Measurements from ENCODE around the gene THOP1. TPM values are rescaled to one million over a fixed set of nuclear protein-coding genes. Genes with fewer than 3 reads are reported as not detected.

THOP1 gene
- total RNA-seq, 1 experiment from 2014 or later, result 143 TPM

DNA sequence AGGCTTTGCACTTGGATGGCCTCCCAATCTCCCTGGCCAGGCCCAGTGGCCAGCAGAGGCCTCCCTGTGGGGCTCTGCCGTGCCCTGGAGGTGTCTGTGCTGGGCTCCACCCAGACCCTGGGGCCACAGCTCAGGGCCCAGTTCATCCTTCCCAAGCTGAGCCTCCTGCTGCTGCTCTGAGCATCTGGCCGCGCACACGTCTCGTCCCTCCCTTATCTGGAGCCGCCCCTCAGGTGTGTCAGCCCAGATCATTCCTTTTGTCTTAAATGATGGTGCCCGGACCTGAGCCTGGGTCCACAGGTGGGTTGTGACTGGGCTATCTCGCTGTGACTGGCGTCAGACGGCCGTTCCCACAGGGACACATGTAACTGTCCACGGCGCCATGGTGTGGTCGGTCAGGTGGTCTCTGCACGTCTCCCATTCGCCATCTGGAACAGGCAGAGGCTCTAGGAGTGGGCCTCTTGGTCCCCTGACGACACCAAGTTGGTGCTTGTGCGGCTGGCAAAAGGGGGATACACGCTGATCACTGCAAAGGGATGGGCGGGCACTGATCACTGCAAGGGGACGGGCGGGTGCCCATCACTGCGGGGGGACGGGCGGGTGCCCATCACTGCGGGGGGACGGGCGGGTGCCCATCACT lies 20.1 kb downstream of the THOP1 start:
- ChIA-PET POLR2A (no interaction called here), CTCF (no interaction called here)
- no peak for DNase-seq (ENCODE audit: low read depth, low spot score)
- TF ChIP-seq CTCF (IDR thresholded peaks at IDR 0.05) (no peak), SIN3A (IDR thresholded peaks at IDR 0.05; ENCODE audit: borderline replicate concordance, insufficient read depth, low read depth, low read length) (no peak), TCF7L2 (IDR thresholded peaks at IDR 0.05; ENCODE audit: low read depth, low read length) (no peak), POLR2AphosphoS5 (IDR thresholded peaks at IDR 0.05; ENCODE audit: low read depth, low read length) (no peak)
- TF ChIP-seq, protein P1, sequence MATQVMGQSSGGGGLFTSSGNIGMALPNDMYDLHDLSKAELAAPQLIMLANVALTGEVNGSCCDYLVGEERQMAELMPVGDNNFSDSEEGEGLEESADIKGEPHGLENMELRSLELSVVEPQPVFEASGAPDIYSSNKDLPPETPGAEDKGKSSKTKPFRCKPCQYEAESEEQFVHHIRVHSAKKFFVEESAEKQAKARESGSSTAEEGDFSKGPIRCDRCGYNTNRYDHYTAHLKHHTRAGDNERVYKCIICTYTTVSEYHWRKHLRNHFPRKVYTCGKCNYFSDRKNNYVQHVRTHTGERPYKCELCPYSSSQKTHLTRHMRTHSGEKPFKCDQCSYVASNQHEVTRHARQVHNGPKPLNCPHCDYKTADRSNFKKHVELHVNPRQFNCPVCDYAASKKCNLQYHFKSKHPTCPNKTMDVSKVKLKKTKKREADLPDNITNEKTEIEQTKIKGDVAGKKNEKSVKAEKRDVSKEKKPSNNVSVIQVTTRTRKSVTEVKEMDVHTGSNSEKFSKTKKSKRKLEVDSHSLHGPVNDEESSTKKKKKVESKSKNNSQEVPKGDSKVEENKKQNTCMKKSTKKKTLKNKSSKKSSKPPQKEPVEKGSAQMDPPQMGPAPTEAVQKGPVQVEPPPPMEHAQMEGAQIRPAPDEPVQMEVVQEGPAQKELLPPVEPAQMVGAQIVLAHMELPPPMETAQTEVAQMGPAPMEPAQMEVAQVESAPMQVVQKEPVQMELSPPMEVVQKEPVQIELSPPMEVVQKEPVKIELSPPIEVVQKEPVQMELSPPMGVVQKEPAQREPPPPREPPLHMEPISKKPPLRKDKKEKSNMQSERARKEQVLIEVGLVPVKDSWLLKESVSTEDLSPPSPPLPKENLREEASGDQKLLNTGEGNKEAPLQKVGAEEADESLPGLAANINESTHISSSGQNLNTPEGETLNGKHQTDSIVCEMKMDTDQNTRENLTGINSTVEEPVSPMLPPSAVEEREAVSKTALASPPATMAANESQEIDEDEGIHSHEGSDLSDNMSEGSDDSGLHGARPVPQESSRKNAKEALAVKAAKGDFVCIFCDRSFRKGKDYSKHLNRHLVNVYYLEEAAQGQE (IDR thresholded peaks at IDR 0.05; ENCODE audit: insufficient read depth in 1 of 2, low read depth in 2 of 2, low read length in 1 of 2), result no peak
- Histone ChIP-seq H3K27ac (ENCODE audit: low read length) (no peak overlapping the region), H3K9me3 (ENCODE audit: control insufficient read depth, insufficient read depth, low read depth, low read length) (no peaks in the 10 kb centered on the region), H3K4me1 (ENCODE audit: control insufficient read depth, insufficient read depth, low read length) (no peaks in the 10 kb centered on the region), H3K36me3 (ENCODE audit: control insufficient read depth, insufficient read depth, low read length) (no peaks in the 10 kb centered on the region), H3K27me3 (ENCODE audit: control insufficient read depth, insufficient read depth, low read length) (no peaks in the 10 kb centered on the region), H3K4me3 (ENCODE audit: low read depth in 2 of 2, low read length in 2 of 2) (no peak overlapping the region)
- in situ Hi-C loops (cut with HindIII; ENCODE audit: low pct_unique_long_range_greater_than_20kb, low sequenced_read_pairs), result no loop called here
- BruUV-seq (replicated peaks), result no TSS peak
- intact Hi-C loops (cut with micrococcal nuclease; ENCODE audit: unreplicated experiment), result no loop called here
- ATAC-seq, result no peak

GRCh38 chr19:2805991-2806649 lies 20.8 kb downstream of the THOP1 start:
- Histone ChIP-seq H3K4me1 (ENCODE audit: control insufficient read depth, insufficient read depth, low read length) (no peaks in the 10 kb centered on the region), H3K4me3 (ENCODE audit: low read depth in 2 of 2, low read length in 2 of 2) (no peak overlapping the region), H3K27ac (ENCODE audit: low read length) (no peak overlapping the region), H3K27me3 (ENCODE audit: control insufficient read depth, insufficient read depth, low read length) (no peaks in the 10 kb centered on the region), H3K36me3 (ENCODE audit: control insufficient read depth, insufficient read depth, low read length) (no peaks in the 10 kb centered on the region), H3K9me3 (ENCODE audit: control insufficient read depth, insufficient read depth, low read depth, low read length) (no peaks in the 10 kb centered on the region)
- TF ChIP-seq CTCF (IDR thresholded peaks at IDR 0.05) (no peak), SIN3A (IDR thresholded peaks at IDR 0.05; ENCODE audit: borderline replicate concordance, insufficient read depth, low read depth, low read length) (no peak), TCF7L2 (IDR thresholded peaks at IDR 0.05; ENCODE audit: low read depth, low read length) (no peak)
- TF ChIP-seq, protein P1 (IDR thresholded peaks at IDR 0.05; ENCODE audit: insufficient read depth in 1 of 2, low read depth in 2 of 2, low read length in 1 of 2), result no peak
- no TSS peak for BruUV-seq (replicated peaks)
- intact Hi-C loops (cut with micrococcal nuclease; ENCODE audit: unreplicated experiment), result no loop called here
- ChIA-PET CTCF (no interaction called here), POLR2A (no interaction called here)
- in situ Hi-C loops (cut with HindIII; ENCODE audit: low pct_unique_long_range_greater_than_20kb, low sequenced_read_pairs), result no loop called here
- DNase-seq (ENCODE audit: low read depth, low spot score) (no peak), ATAC-seq (no peak)

Data from Panc1 (cell line).